OCI-LY1 (cell line): ENCODE data around the gene FAM20C.

ENCODE experiments used
- H2AFZ ChIP-seq: fragments of 200-600 bp; sonication (generic), shearing (Covaris generic); 2 replicates; pipeline ENCODE4 v1.6.0; 2014; ENCODE audit warnings: antibody characterized with exemption, mild to moderate bottlenecking, low read length
- H3F3A ChIP-seq: fragments of 200-600 bp; sonication (generic), shearing (Covaris generic); 2 replicates; pipeline ENCODE4 v1.6.0; 2014; ENCODE audit warnings: mild to moderate bottlenecking, antibody characterized with exemption, low read length, moderate library complexity; ENCODE audit not compliant: insufficient read depth
- H3K27ac ChIP-seq: fragments of 200-600 bp; sonication (generic); 2 replicates; pipeline ENCODE4 v1.5.1; 2014; ENCODE audit warnings: low read length, mixed run types, mild to moderate bottlenecking, low read depth; ENCODE audit not compliant: poor library complexity, severe bottlenecking
- H3K27me3 ChIP-seq: fragments of 200-600 bp; sonication (generic); 2 replicates; pipeline ENCODE4 v1.6.0; 2014; ENCODE audit warnings: antibody characterized with exemption, mild to moderate bottlenecking, low read length, moderate library complexity; ENCODE audit not compliant: insufficient read depth
- H3K36me3 ChIP-seq: fragments of 200-600 bp; sonication (generic); 2 replicates; pipeline ENCODE4 v1.6.1; 2014; ENCODE audit warnings: mild to moderate bottlenecking, antibody characterized with exemption, low read length, moderate library complexity, mixed read lengths; ENCODE audit not compliant: insufficient read depth
- H3K4me1 ChIP-seq: fragments of 200-600 bp; sonication (generic); 2 replicates; pipeline ENCODE4 v1.5.1; 2014; ENCODE audit warnings: mild to moderate bottlenecking, low read length, moderate library complexity; ENCODE audit not compliant: insufficient read depth, severe bottlenecking
- H3K4me2 ChIP-seq: fragments of 200-600 bp; sonication (generic), shearing (Covaris generic); 2 replicates; pipeline ENCODE4 v1.6.1; 2014; ENCODE audit warnings: low read length
- H3K4me3 ChIP-seq: fragments of 200-600 bp; sonication (generic); 2 replicates; pipeline ENCODE4 v1.5.1; 2014; ENCODE audit warnings: low read length, low read depth, mild to moderate bottlenecking, mixed read lengths; ENCODE audit not compliant: poor library complexity, severe bottlenecking
- H3K79me2 ChIP-seq: fragments of 200-600 bp; shearing (Covaris generic); 2 replicates; pipeline ENCODE4 v1.6.1; 2016; ENCODE audit warnings: mixed run types, low read length, mixed read lengths; ENCODE audit not compliant: insufficient read depth
- H3K9ac ChIP-seq: fragments of 200-600 bp; sonication (generic), shearing (Covaris generic); 2 replicates; pipeline ENCODE4 v1.6.1; 2014; ENCODE audit warnings: mild to moderate bottlenecking, low read length, mixed read lengths
- H3K9me2 ChIP-seq: fragments of 200-600 bp; sonication (generic), shearing (Covaris generic); 2 replicates; pipeline ENCODE4 v1.6.1; 2014; ENCODE audit warnings: low read depth, mild to moderate bottlenecking, low read length, mixed read lengths
- H3K9me3 ChIP-seq: fragments of 200-600 bp; shearing (Covaris generic); 2 replicates; pipeline ENCODE4 v1.6.1; 2014; ENCODE audit warnings: low read length, mixed read lengths
- H4K20me1 ChIP-seq: fragments of 200-600 bp; sonication (generic), shearing (Covaris generic); 2 replicates; pipeline ENCODE4 v1.6.0; 2016; ENCODE audit warnings: mild to moderate bottlenecking, low read length; ENCODE audit not compliant: insufficient read depth
- EZH2 ChIP-seq: fragments of 200-600 bp; sonication (generic), shearing (Covaris generic); IDR thresholded peaks from 2 replicates; pipeline ENCODE4 v1.8.0; 2017; ENCODE audit warnings: borderline replicate concordance, mixed run types, mild to moderate bottlenecking, antibody characterized with exemption, low read length, moderate library complexity, mixed read lengths
- TF ChIP-seq, protein P1 (sequence below): fragments of 200-600 bp; sonication (generic), shearing (Covaris generic); IDR thresholded peaks from 2 replicates; pipeline ENCODE4 v1.5.1; 2017; ENCODE audit warnings: mild to moderate bottlenecking, antibody characterized with exemption, low read length, moderate library complexity, mixed read lengths

Gene FAM20C

DNA sequence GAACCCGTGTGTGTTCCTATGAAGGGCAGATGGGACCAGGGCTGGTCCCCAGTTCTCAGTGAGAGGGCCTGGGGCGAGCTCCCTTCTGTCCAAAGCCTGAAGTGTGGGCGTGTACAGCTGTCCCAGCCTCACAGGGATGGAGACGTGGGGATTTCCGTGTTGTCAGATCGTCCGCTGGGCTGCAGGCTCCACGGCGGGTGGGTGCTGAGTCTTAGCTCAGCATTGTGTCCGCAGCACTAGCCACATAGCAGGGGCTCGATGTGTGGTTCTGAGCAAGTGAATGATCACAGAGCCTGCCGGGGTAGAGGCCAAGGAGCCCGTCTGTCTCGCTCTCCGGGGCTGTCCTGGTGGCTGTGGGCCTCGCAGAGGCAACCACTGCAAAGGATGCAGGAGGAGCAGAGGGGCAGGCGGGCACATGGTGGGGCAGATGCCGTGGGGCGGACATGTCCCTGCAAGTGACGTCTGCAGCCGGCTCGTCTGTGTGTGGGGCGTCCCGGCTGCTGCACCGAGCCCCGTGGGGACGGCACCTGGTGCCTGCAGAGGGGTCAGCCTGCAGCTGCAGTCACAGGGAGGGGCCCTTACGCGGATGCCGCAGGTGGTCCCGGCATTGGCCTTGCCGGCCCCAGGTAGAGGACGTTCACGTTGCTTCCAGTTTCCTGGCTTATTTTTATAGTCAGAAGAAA, 30.9 kb downstream of the FAM20C start:
- H3K27ac ChIP-seq: no peak overlapping the region
- H3K4me2 ChIP-seq: no peak overlapping the region
- H3K36me3 ChIP-seq: no peaks in the 10 kb centered on the region
- no peak overlapping the region for H3K4me3 ChIP-seq
- H4K20me1 ChIP-seq: no peaks in the 10 kb centered on the region
- no peaks in the 10 kb centered on the region for H3K9me2 ChIP-seq
- no peaks in the 10 kb centered on the region for H3K4me1 ChIP-seq
- no peaks in the 10 kb centered on the region for H3F3A ChIP-seq
- H3K9ac ChIP-seq: no peak overlapping the region
- no peak overlapping the region for H2AFZ ChIP-seq
- TF ChIP-seq EZH2: no peak
- TF ChIP-seq, protein P1, sequence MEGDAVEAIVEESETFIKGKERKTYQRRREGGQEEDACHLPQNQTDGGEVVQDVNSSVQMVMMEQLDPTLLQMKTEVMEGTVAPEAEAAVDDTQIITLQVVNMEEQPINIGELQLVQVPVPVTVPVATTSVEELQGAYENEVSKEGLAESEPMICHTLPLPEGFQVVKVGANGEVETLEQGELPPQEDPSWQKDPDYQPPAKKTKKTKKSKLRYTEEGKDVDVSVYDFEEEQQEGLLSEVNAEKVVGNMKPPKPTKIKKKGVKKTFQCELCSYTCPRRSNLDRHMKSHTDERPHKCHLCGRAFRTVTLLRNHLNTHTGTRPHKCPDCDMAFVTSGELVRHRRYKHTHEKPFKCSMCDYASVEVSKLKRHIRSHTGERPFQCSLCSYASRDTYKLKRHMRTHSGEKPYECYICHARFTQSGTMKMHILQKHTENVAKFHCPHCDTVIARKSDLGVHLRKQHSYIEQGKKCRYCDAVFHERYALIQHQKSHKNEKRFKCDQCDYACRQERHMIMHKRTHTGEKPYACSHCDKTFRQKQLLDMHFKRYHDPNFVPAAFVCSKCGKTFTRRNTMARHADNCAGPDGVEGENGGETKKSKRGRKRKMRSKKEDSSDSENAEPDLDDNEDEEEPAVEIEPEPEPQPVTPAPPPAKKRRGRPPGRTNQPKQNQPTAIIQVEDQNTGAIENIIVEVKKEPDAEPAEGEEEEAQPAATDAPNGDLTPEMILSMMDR: no peak
- H3K9me3 ChIP-seq: no peaks in the 10 kb centered on the region
- H3K79me2 ChIP-seq: no peaks in the 10 kb centered on the region
- no peaks in the 10 kb centered on the region; the same call in 1 of the 2 replicates for H3K27me3 ChIP-seq

GRCh38 chr7:223861-224260, 31.5 kb downstream of the FAM20C start:
- Histone ChIP-seq H2AFZ (no peak overlapping the region), H3K36me3 (no peaks in the 10 kb centered on the region), H3K9me3 (no peaks in the 10 kb centered on the region), H3K9ac (no peak overlapping the region), H3K27ac (no peak overlapping the region), H4K20me1 (no peaks in the 10 kb centered on the region), H3K9me2 (no peaks in the 10 kb centered on the region), H3K4me2 (no peak overlapping the region), H3K27me3 (no peaks in the 10 kb centered on the region; the same call in 1 of the 2 replicates), H3K79me2 (no peaks in the 10 kb centered on the region), H3K4me1 (no peaks in the 10 kb centered on the region), H3K4me3 (no peak overlapping the region), H3F3A (no peaks in the 10 kb centered on the region)
- no peak for TF ChIP-seq EZH2
- TF ChIP-seq, protein P1: no peak

- H3K4me3 ChIP-seq: no peak overlapping the region
- H3K9me2 ChIP-seq: no peaks in the 10 kb centered on the region
- no peak overlapping the region for H3K4me2 ChIP-seq
- H3K9me3 ChIP-seq: no peaks in the 10 kb centered on the region
- no peaks in the 10 kb centered on the region for H3K79me2 ChIP-seq
- no peak for TF ChIP-seq EZH2
- TF ChIP-seq, protein P1: no peak
- H3K27me3 ChIP-seq: no peaks in the 10 kb centered on the region; the same call in 1 of the 2 replicates
- no peak overlapping the region for H2AFZ ChIP-seq
- H3K4me1 ChIP-seq: no peaks in the 10 kb centered on the region
- H3F3A ChIP-seq: no peaks in the 10 kb centered on the region
- H4K20me1 ChIP-seq: no peaks in the 10 kb centered on the region
- no peak overlapping the region for H3K9ac ChIP-seq
- no peak overlapping the region for H3K27ac ChIP-seq
- H3K36me3 ChIP-seq: no peaks in the 10 kb centered on the region
These were observed 34.0 kb downstream of the FAM20C start for GRCh38 chr7:226281-226895.
